ENCODE results near the gene TECPR2. TPM values are rescaled to one million over a fixed set of nuclear protein-coding genes. Genes with fewer than 3 reads are reported as not detected.

The TECPR2 gene
- total RNA-seq, 1 experiment from 2014 or later = 21.3 TPM

DNA sequence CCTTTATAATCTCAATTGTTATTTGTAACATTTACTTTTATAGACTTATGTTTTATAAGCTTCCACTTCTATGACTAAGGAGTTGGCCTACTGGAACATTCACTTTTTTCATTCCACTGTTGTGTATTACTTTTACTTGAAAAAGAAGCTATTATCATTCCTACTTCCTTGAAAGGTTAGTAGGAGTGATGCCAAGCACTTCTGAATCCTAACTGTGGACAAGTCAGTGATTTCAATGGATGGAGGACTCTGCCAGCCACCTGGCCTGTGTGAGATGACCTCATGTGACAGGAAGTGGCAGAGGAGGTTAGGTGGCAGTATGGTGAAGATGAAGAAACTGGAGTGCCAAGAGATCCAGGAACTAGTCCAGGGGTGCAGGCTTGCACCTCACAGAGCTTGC is 46.0 kb downstream of the TECPR2 start (continued):
- TF ChIP-seq RELA (CRISPR knock-in tag; IDR thresholded peaks at IDR 0.05; ENCODE audit: borderline replicate concordance) = no peak
- no peak for TF ChIP-seq CREM (CRISPR knock-in tag; IDR thresholded peaks at IDR 0.05)
- TF ChIP-seq, protein P1, sequence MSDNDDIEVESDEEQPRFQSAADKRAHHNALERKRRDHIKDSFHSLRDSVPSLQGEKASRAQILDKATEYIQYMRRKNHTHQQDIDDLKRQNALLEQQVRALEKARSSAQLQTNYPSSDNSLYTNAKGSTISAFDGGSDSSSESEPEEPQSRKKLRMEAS (CRISPR knock-in tag; IDR thresholded peaks at IDR 0.05) = no peak
- TF ChIP-seq ZBTB21 (CRISPR knock-in tag; IDR thresholded peaks at IDR 0.05; ENCODE audit: borderline replicate concordance) = no peak
- TF ChIP-seq, protein P2, sequence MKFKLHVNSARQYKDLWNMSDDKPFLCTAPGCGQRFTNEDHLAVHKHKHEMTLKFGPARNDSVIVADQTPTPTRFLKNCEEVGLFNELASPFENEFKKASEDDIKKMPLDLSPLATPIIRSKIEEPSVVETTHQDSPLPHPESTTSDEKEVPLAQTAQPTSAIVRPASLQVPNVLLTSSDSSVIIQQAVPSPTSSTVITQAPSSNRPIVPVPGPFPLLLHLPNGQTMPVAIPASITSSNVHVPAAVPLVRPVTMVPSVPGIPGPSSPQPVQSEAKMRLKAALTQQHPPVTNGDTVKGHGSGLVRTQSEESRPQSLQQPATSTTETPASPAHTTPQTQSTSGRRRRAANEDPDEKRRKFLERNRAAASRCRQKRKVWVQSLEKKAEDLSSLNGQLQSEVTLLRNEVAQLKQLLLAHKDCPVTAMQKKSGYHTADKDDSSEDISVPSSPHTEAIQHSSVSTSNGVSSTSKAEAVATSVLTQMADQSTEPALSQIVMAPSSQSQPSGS (CRISPR knock-in tag; IDR thresholded peaks at IDR 0.05; ENCODE audit: borderline replicate concordance, low read depth) = no peak
- TF ChIP-seq, protein P3, sequence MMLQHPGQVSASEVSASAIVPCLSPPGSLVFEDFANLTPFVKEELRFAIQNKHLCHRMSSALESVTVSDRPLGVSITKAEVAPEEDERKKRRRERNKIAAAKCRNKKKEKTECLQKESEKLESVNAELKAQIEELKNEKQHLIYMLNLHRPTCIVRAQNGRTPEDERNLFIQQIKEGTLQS (CRISPR knock-in tag; conservative IDR thresholded peaks at IDR 0.05) = no peak

DNA sequence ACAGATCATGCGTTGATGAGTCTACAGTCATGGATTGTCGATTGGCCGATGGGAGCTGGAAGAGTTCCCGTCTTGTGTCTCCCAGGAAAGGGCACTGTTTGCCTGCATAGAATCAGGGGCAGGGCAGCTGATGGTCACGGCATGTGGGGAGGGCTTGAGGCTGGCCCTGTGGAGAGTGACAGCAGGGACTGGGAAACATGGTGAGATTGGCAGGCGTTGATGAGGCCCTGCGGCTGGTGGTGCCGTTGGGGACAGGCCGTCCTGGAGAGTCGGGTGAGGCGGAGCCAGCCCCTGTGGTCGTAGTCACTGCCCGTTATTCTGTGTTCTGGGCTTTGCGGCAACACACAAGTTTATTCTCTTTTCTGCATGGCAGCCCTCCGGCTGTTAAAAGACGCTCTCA is 52.9 kb downstream of the TECPR2 start:
- no peaks in the 10 kb centered on the region for H3K27me3 Mint-ChIP-seq (ENCODE audit: low read depth)
- H3K9me3 Mint-ChIP-seq = no peaks in the 10 kb centered on the region
- no peak overlapping the region for H3K27ac Mint-ChIP-seq
- POLR2A ChIA-PET = interaction anchor here (0.6 kb wide), 1 partner anchor 679 kb away, joined by 3 read pairs; no protein-coding TSS in a partner anchor
- ATAC-seq = no peak
- H3K36me3 Mint-ChIP-seq = peaks cover 3% of the 10 kb centered on the region; the same call in 1 of the 2 replicates
- TF ChIP-seq ZNF138 (CRISPR knock-in tag; conservative IDR thresholded peaks at IDR 0.05) (no peak), CREM (CRISPR knock-in tag; IDR thresholded peaks at IDR 0.05) (no peak), ELF4 (CRISPR knock-in tag; IDR thresholded peaks at IDR 0.05; ENCODE audit: low read depth) (no peak)
- TF ChIP-seq, protein P4, sequence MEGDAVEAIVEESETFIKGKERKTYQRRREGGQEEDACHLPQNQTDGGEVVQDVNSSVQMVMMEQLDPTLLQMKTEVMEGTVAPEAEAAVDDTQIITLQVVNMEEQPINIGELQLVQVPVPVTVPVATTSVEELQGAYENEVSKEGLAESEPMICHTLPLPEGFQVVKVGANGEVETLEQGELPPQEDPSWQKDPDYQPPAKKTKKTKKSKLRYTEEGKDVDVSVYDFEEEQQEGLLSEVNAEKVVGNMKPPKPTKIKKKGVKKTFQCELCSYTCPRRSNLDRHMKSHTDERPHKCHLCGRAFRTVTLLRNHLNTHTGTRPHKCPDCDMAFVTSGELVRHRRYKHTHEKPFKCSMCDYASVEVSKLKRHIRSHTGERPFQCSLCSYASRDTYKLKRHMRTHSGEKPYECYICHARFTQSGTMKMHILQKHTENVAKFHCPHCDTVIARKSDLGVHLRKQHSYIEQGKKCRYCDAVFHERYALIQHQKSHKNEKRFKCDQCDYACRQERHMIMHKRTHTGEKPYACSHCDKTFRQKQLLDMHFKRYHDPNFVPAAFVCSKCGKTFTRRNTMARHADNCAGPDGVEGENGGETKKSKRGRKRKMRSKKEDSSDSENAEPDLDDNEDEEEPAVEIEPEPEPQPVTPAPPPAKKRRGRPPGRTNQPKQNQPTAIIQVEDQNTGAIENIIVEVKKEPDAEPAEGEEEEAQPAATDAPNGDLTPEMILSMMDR (IDR thresholded peaks at IDR 0.05) = no peak
- TF ChIP-seq, protein P2 (CRISPR knock-in tag; IDR thresholded peaks at IDR 0.05; ENCODE audit: borderline replicate concordance, low read depth) = no peak
- TF ChIP-seq, protein P5, sequence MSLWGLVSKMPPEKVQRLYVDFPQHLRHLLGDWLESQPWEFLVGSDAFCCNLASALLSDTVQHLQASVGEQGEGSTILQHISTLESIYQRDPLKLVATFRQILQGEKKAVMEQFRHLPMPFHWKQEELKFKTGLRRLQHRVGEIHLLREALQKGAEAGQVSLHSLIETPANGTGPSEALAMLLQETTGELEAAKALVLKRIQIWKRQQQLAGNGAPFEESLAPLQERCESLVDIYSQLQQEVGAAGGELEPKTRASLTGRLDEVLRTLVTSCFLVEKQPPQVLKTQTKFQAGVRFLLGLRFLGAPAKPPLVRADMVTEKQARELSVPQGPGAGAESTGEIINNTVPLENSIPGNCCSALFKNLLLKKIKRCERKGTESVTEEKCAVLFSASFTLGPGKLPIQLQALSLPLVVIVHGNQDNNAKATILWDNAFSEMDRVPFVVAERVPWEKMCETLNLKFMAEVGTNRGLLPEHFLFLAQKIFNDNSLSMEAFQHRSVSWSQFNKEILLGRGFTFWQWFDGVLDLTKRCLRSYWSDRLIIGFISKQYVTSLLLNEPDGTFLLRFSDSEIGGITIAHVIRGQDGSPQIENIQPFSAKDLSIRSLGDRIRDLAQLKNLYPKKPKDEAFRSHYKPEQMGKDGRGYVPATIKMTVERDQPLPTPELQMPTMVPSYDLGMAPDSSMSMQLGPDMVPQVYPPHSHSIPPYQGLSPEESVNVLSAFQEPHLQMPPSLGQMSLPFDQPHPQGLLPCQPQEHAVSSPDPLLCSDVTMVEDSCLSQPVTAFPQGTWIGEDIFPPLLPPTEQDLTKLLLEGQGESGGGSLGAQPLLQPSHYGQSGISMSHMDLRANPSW (CRISPR knock-in tag; conservative IDR thresholded peaks at IDR 0.05; ENCODE audit: low read depth) = no peak
- DNase-seq (ENCODE audit: low spot score) = no peak
- CTCF ChIA-PET = no interaction called here
- H3K4me3 Mint-ChIP-seq = no peak overlapping the region
- H3K4me1 Mint-ChIP-seq = peaks cover 19% of the 10 kb centered on the region

DNA sequence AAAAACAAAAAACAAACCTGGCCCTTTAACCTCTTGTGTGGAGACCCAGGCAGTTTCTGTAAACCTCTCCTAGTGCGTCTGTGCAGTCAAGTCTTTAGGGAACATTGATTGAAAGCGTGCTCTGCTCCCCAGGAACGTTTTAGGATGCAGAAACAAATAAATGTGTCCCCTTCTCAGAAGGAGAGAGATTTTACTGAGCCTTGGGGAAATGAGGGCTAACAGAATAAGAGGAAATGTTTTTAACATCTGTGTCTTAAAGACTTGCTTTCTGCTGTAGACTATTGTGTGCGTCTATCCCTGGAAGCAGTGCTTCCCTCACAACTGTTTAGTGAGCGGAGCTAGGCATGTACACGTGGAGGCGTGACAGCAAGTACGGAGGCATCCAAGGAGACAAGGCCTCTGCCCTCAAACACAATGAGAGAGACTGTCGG is 54.3 kb downstream of the TECPR2 start:
- peaks cover 3% of the 10 kb centered on the region; the same call in 1 of the 2 replicates for H3K36me3 Mint-ChIP-seq
- peak overlapping the region; percentile 93; the same call in 1 of the 2 replicates for H3K27ac Mint-ChIP-seq
- no peaks in the 10 kb centered on the region for H3K9me3 Mint-ChIP-seq
- TF ChIP-seq, protein P6, sequence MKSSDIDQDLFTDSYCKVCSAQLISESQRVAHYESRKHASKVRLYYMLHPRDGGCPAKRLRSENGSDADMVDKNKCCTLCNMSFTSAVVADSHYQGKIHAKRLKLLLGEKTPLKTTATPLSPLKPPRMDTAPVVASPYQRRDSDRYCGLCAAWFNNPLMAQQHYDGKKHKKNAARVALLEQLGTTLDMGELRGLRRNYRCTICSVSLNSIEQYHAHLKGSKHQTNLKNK (CRISPR knock-in tag; IDR thresholded peaks at IDR 0.05) = no peak
- TF ChIP-seq, protein P7, sequence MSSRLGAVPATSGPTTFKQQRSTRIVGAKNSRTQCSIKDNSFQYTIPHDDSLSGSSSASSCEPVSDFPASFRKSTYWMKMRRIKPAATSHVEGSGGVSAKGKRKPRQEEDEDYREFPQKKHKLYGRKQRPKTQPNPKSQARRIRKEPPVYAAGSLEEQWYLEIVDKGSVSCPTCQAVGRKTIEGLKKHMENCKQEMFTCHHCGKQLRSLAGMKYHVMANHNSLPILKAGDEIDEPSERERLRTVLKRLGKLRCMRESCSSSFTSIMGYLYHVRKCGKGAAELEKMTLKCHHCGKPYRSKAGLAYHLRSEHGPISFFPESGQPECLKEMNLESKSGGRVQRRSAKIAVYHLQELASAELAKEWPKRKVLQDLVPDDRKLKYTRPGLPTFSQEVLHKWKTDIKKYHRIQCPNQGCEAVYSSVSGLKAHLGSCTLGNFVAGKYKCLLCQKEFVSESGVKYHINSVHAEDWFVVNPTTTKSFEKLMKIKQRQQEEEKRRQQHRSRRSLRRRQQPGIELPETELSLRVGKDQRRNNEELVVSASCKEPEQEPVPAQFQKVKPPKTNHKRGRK (CRISPR knock-in tag; IDR thresholded peaks at IDR 0.05; ENCODE audit: borderline replicate concordance) = no peak
- H3K4me3 Mint-ChIP-seq = no peak overlapping the region
- H3K27me3 Mint-ChIP-seq (ENCODE audit: low read depth) = no peaks in the 10 kb centered on the region
- ATAC-seq (no peak), DNase-seq (ENCODE audit: low spot score) (no peak)
- CTCF ChIA-PET = no interaction called here
- peaks cover 12% of the 10 kb centered on the region for H3K4me1 Mint-ChIP-seq
- POLR2A ChIA-PET = no interaction called here
